Activated naive CD8-positive, alpha-beta T cell (primary cell): Measurements from ENCODE around the gene TIFAB.

Experiments used
- H3K27ac Mint-ChIP-seq: one replicate; pipeline ENCODE4 v1.8.0; 2021; ENCODE audit warnings: mixed read lengths
- H3K27me3 Mint-ChIP-seq: one replicate; pipeline ENCODE4 v1.8.0; 2021; ENCODE audit warnings: mixed read lengths
- H3K36me3 Mint-ChIP-seq: one replicate; pipeline ENCODE4 v1.8.0; 2021; ENCODE audit warnings: mixed read lengths
- H3K4me1 Mint-ChIP-seq: one replicate; pipeline ENCODE4 v1.8.0; 2021; ENCODE audit warnings: low read depth, mixed read lengths
- H3K4me3 Mint-ChIP-seq: one replicate; pipeline ENCODE4 v1.8.0; 2021; ENCODE audit warnings: mild to moderate bottlenecking, mixed read lengths
- H3K9me3 Mint-ChIP-seq: one replicate; pipeline ENCODE4 v1.8.0; 2021; ENCODE audit warnings: low read depth, mixed read lengths

TIFAB gene

GRCh38 chr5:135400866-135401265 lies 51.3 kb downstream of the TIFAB start:
- peaks cover 7% of the 10 kb centered on the region for H3K36me3 Mint-ChIP-seq
- peaks cover 3% of the 10 kb centered on the region for H3K9me3 Mint-ChIP-seq
- H3K4me1 Mint-ChIP-seq: peaks cover 32% of the 10 kb centered on the region
- H3K27me3 Mint-ChIP-seq: peaks cover 3% of the 10 kb centered on the region
- peak overlapping the region; percentile 92 for H3K4me3 Mint-ChIP-seq
- no peak overlapping the region for H3K27ac Mint-ChIP-seq

- H3K4me3 Mint-ChIP-seq: peak overlapping the region; percentile 92
- peaks cover 4% of the 10 kb centered on the region for H3K36me3 Mint-ChIP-seq
- peaks cover under 1% of the 10 kb centered on the region for H3K27me3 Mint-ChIP-seq
- peak overlapping the region; percentile 94 for H3K27ac Mint-ChIP-seq
- peaks cover under 1% of the 10 kb centered on the region for H3K9me3 Mint-ChIP-seq
- peaks cover 41% of the 10 kb centered on the region for H3K4me1 Mint-ChIP-seq
Observed at GRCh38 chr5:135399794-135400542, 52.2 kb downstream of the TIFAB start.

GRCh38 chr5:135398855-135399793 lies 53.0 kb downstream of the TIFAB start, which contains the start of gene MACROH2A1:
Gene MACROH2A1 (minus strand): TSS chr5:135399231. CDS start chr5:135389093, 10,138 bp downstream.
- Mint-ChIP-seq H3K36me3 (peaks cover 6% of the 10 kb centered on the region), H3K4me3 (peak within 1 kb of the TSS; percentile 92), H3K9me3 (no peaks in the 10 kb centered on the region), H3K4me1 (peaks cover 50% of the 10 kb centered on the region), H3K27me3 (no peaks in the 10 kb centered on the region), H3K27ac (peak within 1 kb of the TSS; percentile 94)

- peaks cover 6% of the 10 kb centered on the region for H3K36me3 Mint-ChIP-seq
- H3K9me3 Mint-ChIP-seq: no peaks in the 10 kb centered on the region
- H3K4me3 Mint-ChIP-seq: peak overlapping the region; percentile 91
- no peaks in the 10 kb centered on the region for H3K27me3 Mint-ChIP-seq
- peaks cover 55% of the 10 kb centered on the region for H3K4me1 Mint-ChIP-seq
- H3K27ac Mint-ChIP-seq: peak overlapping the region; percentile 90
Observed at GRCh38 chr5:135398160-135398854, 53.8 kb downstream of the TIFAB start.
